B cell (primary cell): ENCODE data around the gene JPH3. TPM values are rescaled to one million over a fixed set of nuclear protein-coding genes. Genes with fewer than 3 reads are reported as not detected.

ENCODE experiments used
- ATAC-seq: fragments of 200-7000 bp; cut with Tn5 transposase; one replicate; pipeline ENCODE4 v1.10.0; 2021; ENCODE audit warnings: low read depth, mild to moderate bottlenecking, moderate number of reproducible peaks, moderate library complexity
- CTCF ChIA-PET: fragments of 350-600 bp; sonication (Branson Sonifier 250); formaldehyde crosslinking; loops from one replicate; lab custom pipeline; 2021; ENCODE audit warnings: antibody characterized with exemption, inconsistent platforms; lab: Charles Lee
- POLR2A ChIA-PET: fragments of 350-600 bp; sonication (Branson Sonifier 250); formaldehyde crosslinking; loops from one replicate; lab custom pipeline; 2021; ENCODE audit warnings: antibody characterized with exemption; lab: Charles Lee
- DNase-seq: peaks from one replicate; pipeline ENCODE4 v3.0.0; 2013
- H2AFZ ChIP-seq: 2 replicates; pipeline ENCODE4 v1.6.1; 2012; ENCODE audit warnings: mild to moderate bottlenecking, low read depth, low read length; ENCODE audit not compliant: insufficient read depth, poor library complexity, severe bottlenecking
- H3K27ac ChIP-seq, 2 donors: 1 replicate in 1 of 2; 2 replicates in 1 of 2; pipeline ENCODE4 v1.5.1; 2012 to 2013; ENCODE audit warnings: low read length in 2 of 2, mild to moderate bottlenecking in 2 of 2, moderate library complexity in 1 of 2
- H3K27me3 ChIP-seq, 4 experiments: fragments of 200-600 bp in 1 of 4; sonication (generic) in 1 of 4; replicated peaks in 1 of 4; 1 replicate in 2 of 4; 2 replicates in 2 of 4; pipeline versions ENCODE4 v1.6.1 to v1.7.0; 2013 to 2016; ENCODE audit warnings: low read length in 3 of 4, mild to moderate bottlenecking in 2 of 4, mixed read lengths in 1 of 4, moderate library complexity in 1 of 4; ENCODE audit not compliant: insufficient read depth in 4 of 4, control insufficient read depth in 3 of 4; ENCODE audit errors: control extremely low read depth in 1 of 4
- H3K36me3 ChIP-seq, 2 experiments: replicated peaks in 1 of 2; 1 replicate in 1 of 2; 2 replicates in 1 of 2; pipeline versions ENCODE4 v1.6.1 to v1.7.1; 2013; ENCODE audit warnings: low read length in 1 of 2; ENCODE audit not compliant: insufficient read depth in 2 of 2, control insufficient read depth in 1 of 2; ENCODE audit errors: control extremely low read depth in 1 of 2, extremely low read depth in 1 of 2
- H3K4me1 ChIP-seq, 2 donors: fragments of 200-600 bp in 1 of 2; sonication (generic) in 1 of 2; 1 replicate in 1 of 2; 2 replicates in 1 of 2; pipeline versions ENCODE4 v1.5.1 to v1.6.1; 2013 to 2017; ENCODE audit warnings: low read length in 2 of 2; ENCODE audit not compliant: control insufficient read depth in 2 of 2, insufficient read depth in 2 of 2
- H3K4me2 ChIP-seq: replicated peaks from 2 replicates; pipeline ENCODE3; 2012; ENCODE audit warnings: mild to moderate bottlenecking, low read depth, low read length; ENCODE audit not compliant: poor library complexity, severe bottlenecking
- H3K4me3 ChIP-seq, 5 experiments: fragments of 200-600 bp in 1 of 5; sonication (generic) in 1 of 5; 1 replicate in 3 of 5; 2 replicates in 2 of 5; pipeline versions ENCODE4 v1.5.1 to v1.7.0; 2011 to 2016; ENCODE audit warnings: low read length in 4 of 5, mild to moderate bottlenecking in 4 of 5, low read depth in 2 of 5, control low read depth in 1 of 5, moderate library complexity in 1 of 5; ENCODE audit not compliant: insufficient read depth in 1 of 5; ENCODE audit errors: control extremely low read depth in 1 of 5, extremely low read depth in 1 of 5
- H3K79me2 ChIP-seq: fragments of 200-600 bp; sonication (generic); one replicate; pipeline ENCODE4 v1.6.0; 2016; ENCODE audit warnings: low read length; ENCODE audit not compliant: control insufficient read depth, insufficient read depth
- H3K9ac ChIP-seq: fragments of 200-600 bp; sonication (generic); 2 replicates; pipeline ENCODE4 v1.6.1; 2017; ENCODE audit warnings: mild to moderate bottlenecking, low read length, moderate library complexity
- H3K9me3 ChIP-seq, 3 donors: one replicate each; pipeline versions ENCODE4 v1.6.1 to v1.7.1; 2013; ENCODE audit warnings: low read length in 2 of 3; ENCODE audit not compliant: control insufficient read depth in 2 of 3, insufficient read depth in 1 of 3; ENCODE audit errors: control extremely low read depth in 1 of 3
- H4K20me1 ChIP-seq: 2 replicates; pipeline ENCODE4 v1.6.0; 2012; ENCODE audit warnings: mild to moderate bottlenecking, low read length; ENCODE audit not compliant: insufficient read depth, control insufficient read depth, poor library complexity, severe bottlenecking
- H3K27ac Mint-ChIP-seq: one replicate; pipeline ENCODE4 v1.8.0; 2021; ENCODE audit warnings: mixed read lengths
- H3K27me3 Mint-ChIP-seq: one replicate; pipeline ENCODE4 v1.8.0; 2021; ENCODE audit warnings: mixed read lengths
- H3K4me1 Mint-ChIP-seq: one replicate; pipeline ENCODE4 v1.8.0; 2021; ENCODE audit warnings: mixed read lengths
- H3K4me3 Mint-ChIP-seq: one replicate; pipeline ENCODE4 v1.8.0; 2021; ENCODE audit warnings: mixed read lengths
- H3K9me3 Mint-ChIP-seq: one replicate; pipeline ENCODE4 v1.8.0; 2022; ENCODE audit warnings: mixed read lengths; ENCODE audit not compliant: insufficient read depth
- CTCF ChIP-seq: fragments of 200-600 bp; IDR thresholded peaks from one replicate; pipeline ENCODE4 v1.8.0; 2022; ENCODE audit warnings: antibody characterized with exemption, mild to moderate bottlenecking
- EZH2 ChIP-seq: IDR thresholded peaks from 2 replicates; pipeline ENCODE4 v1.6.1; 2012; ENCODE audit warnings: borderline replicate concordance, low read depth, mild to moderate bottlenecking, moderate library complexity, low read length; ENCODE audit not compliant: insufficient read depth, poor library complexity, severe bottlenecking
- WGBS: methylation state at CpG from one replicate; pipeline ENCODE4 v1.1.5; 2013; ENCODE audit warnings: missing lambda C conversion rate; ENCODE audit not compliant: insufficient coverage; 5-methylcytosine and 5-hydroxymethylcytosine counted together
- intact Hi-C: fragments of 100-400 bp; cut with micrococcal nuclease; formaldehyde crosslinking; loops from one replicate; pipeline ENCODE4 v1.10.0; 2022
- polyA plus RNA-seq: library from polyadenylated mRNA; depleted of rRNA; stranded (reverse); fragments of >200 nt; gene quantifications from 2 replicates; pipeline ENCODE4 v1.2.3, GENCODE V29; 2012
- total RNA-seq, 2 donors: library from RNA; stranded (reverse); fragments of 120-200 nt in 1 of 2; gene quantifications; 1 replicate in 1 of 2; 2 replicates in 1 of 2; pipeline versions ENCODE4 v1.2.3 to v1.2.4, GENCODE V29; 2013 to 2022

The JPH3 gene
- total and polyA plus RNA-seq, 2 donors (not counting 1 experiment from before 2014, with no cell fraction given): not detected

- H3K27me3 Mint-ChIP-seq: peaks cover 16% of the 10 kb centered on the region
- peaks cover 0 to 7% (median 0%) of the 10 kb centered on the region in 4 experiments for H3K27me3 ChIP-seq
- H3K4me2 ChIP-seq: peak overlapping the region; percentile 92
- H3K9me3 Mint-ChIP-seq: no peaks in the 10 kb centered on the region
- H3K4me3 Mint-ChIP-seq: peak overlapping the region; percentile 90
- no peaks in the 10 kb centered on the region for H3K79me2 ChIP-seq
- peaks cover 13 to 23% of the 10 kb centered on the region in 2 donors for H3K4me1 ChIP-seq
- WGBS: 6% methylated on average over 28 of the region's 31 CpGs
- intact Hi-C loops: loop anchor here (1.0 to 10.0 kb wide), 5 partner anchors 48 to 559 kb away; partner anchors contain the start of gene ZCCHC14
- peak; percentile 82 for DNase-seq
- H2AFZ ChIP-seq: peak overlapping the region; percentile 75
- peaks cover 18% of the 10 kb centered on the region for H3K4me1 Mint-ChIP-seq
- TF ChIP-seq EZH2 (no peak), CTCF (peak; percentile 66)
- H3K36me3 ChIP-seq: no peaks in the 10 kb centered on the region
- H3K9ac ChIP-seq: peak overlapping the region; percentile 47
- POLR2A ChIA-PET: interaction anchor here (0.6 to 1.6 kb wide), 4 partner anchors 66 to 318 kb away, joined by 3 to 9 read pairs (median 3); no protein-coding TSS in a partner anchor
- ATAC-seq: peak; percentile 81
- H3K9me3 ChIP-seq: peaks cover 0 to 2% (median 0%) of the 10 kb centered on the region in 3 donors
- H3K27ac ChIP-seq: peak overlapping the region; percentile 26 to 49
- peak overlapping the region in 4 of 5 experiments; percentile 28 to 55 (median 50) for H3K4me3 ChIP-seq
- peak overlapping the region; percentile 84 for H3K27ac Mint-ChIP-seq
- no peaks in the 10 kb centered on the region for H4K20me1 ChIP-seq
- CTCF ChIA-PET: interaction anchor here (0.6 to 3.7 kb wide), 49 partner anchors 10 to 1079 kb away, joined by 3 to 40 read pairs (median 5); partner anchors contain the start of genes C16orf95, FBXO31 and KLHDC4
Measured at GRCh38 chr16:87636050-87636684, 33.9 kb downstream of the JPH3 start.

- H3K4me1 Mint-ChIP-seq: peaks cover 18% of the 10 kb centered on the region
- intact Hi-C loops: loop anchor here (1.0 to 10.0 kb wide), 5 partner anchors 48 to 559 kb away; partner anchors contain the start of gene ZCCHC14
- ATAC-seq (no peak), DNase-seq (no peak)
- H3K9me3 ChIP-seq: no peaks in the 10 kb centered on the region
- CTCF ChIA-PET: interaction anchor here (0.9 to 3.7 kb wide), 34 partner anchors 9 to 1074 kb away, joined by 3 to 40 read pairs (median 6); partner anchors contain the start of genes C16orf95, FBXO31 and KLHDC4
- POLR2A ChIA-PET: interaction anchor here (1.0 to 1.6 kb wide), 2 partner anchors 65 to 173 kb away, joined by 3 to 9 read pairs; no protein-coding TSS in a partner anchor
- peak overlapping the region; percentile 84 for H3K27ac Mint-ChIP-seq
- peak overlapping the region; percentile 75 for H2AFZ ChIP-seq
- H3K36me3 ChIP-seq: no peaks in the 10 kb centered on the region
- 92% methylated on average over 20 of the region's 22 CpGs for WGBS
- H3K79me2 ChIP-seq: no peaks in the 10 kb centered on the region
- H3K4me2 ChIP-seq: peak overlapping the region; percentile 92
- H3K27ac ChIP-seq: no peak overlapping the region
- no peak overlapping the region for H3K9ac ChIP-seq
- H3K9me3 Mint-ChIP-seq: no peaks in the 10 kb centered on the region
- TF ChIP-seq EZH2 (no peak), CTCF (peak; percentile 23)
- H3K27me3 Mint-ChIP-seq: peaks cover 11% of the 10 kb centered on the region
- peaks cover 0 to 7% (median 0%) of the 10 kb centered on the region in 4 experiments for H3K27me3 ChIP-seq
- no peak overlapping the region for H3K4me3 ChIP-seq
- H3K4me3 Mint-ChIP-seq: peak overlapping the region; percentile 90
- peaks cover 13 to 23% of the 10 kb centered on the region in 2 donors for H3K4me1 ChIP-seq
- no peaks in the 10 kb centered on the region for H4K20me1 ChIP-seq
Measured at GRCh38 chr16:87636741-87637140, 34.4 kb downstream of the JPH3 start.
